ENCODE measurements around the gene PCDHA1. TPM values are rescaled to one million over a fixed set of nuclear protein-coding genes. Genes with fewer than 3 reads are reported as not detected.

The PCDHA1 gene
- total RNA-seq, 2 experiments from 2014 or later: not detected

- no peaks in the 10 kb centered on the region for H3K9me3 ChIP-seq (ENCODE audit: low read length)
- no peak for DNase-seq (ENCODE audit: low spot score)
- no peak within 1 kb of the TSS for H3K4me3 ChIP-seq (ENCODE audit: low read depth, low read length, poor library complexity, severe bottlenecking)
- BruUV-seq (replicated peaks): no TSS peak
- intact Hi-C loops (cut with micrococcal nuclease; ENCODE audit: unreplicated experiment): no loop called here
- no peaks in the 10 kb centered on the region for H3K9me2 ChIP-seq (ENCODE audit: insufficient read depth, low read length)
- TF ChIP-seq EZH2phosphoT487 (IDR thresholded peaks at IDR 0.05; ENCODE audit: borderline replicate concordance, low read depth, low read length) (no peak), CTCF (conservative IDR thresholded peaks at IDR 0.05; ENCODE audit: low read length) (no peak)
- no peaks in the 10 kb centered on the region for H4K20me1 ChIP-seq (ENCODE audit: insufficient read depth, low read length)
- no peak within 1 kb of the TSS for H3K4me2 ChIP-seq (ENCODE audit: low read length)
- no peaks in the 10 kb centered on the region for H3K79me2 ChIP-seq (ENCODE audit: insufficient read depth, low read depth, low read length)
- H3K27ac ChIP-seq (ENCODE audit: low read depth, low read length, poor library complexity, severe bottlenecking): no peak within 1 kb of the TSS
- no peaks in the 10 kb centered on the region for H3K36me3 ChIP-seq (ENCODE audit: insufficient read depth, low read length)
- POLR2A ChIA-PET: no interaction called here
- CTCF ChIA-PET (ENCODE audit: unreplicated experiment): no interaction called here
- H2AFZ ChIP-seq (ENCODE audit: low read length): no peak within 1 kb of the TSS
- no peaks in the 10 kb centered on the region for H3K4me1 ChIP-seq (ENCODE audit: insufficient read depth, low read length, poor library complexity, severe bottlenecking)
Observed at GRCh38 chr5:140966293-140967225, 180.6 kb downstream of the PCDHA1 start, which contains the start of gene PCDHAC2. TSS of gene PCDHAC2 (plus strand) at chr5:140966476. CDS start at chr5:140966767, 291 bp downstream.

- H3K79me2 ChIP-seq (ENCODE audit: insufficient read depth, low read depth, low read length): no peaks in the 10 kb centered on the region
- H3K9me2 ChIP-seq (ENCODE audit: insufficient read depth, low read length): no peaks in the 10 kb centered on the region
- no peak for TF ChIP-seq CTCF (conservative IDR thresholded peaks at IDR 0.05; ENCODE audit: low read length)
- TF ChIP-seq EZH2phosphoT487 (IDR thresholded peaks at IDR 0.05; ENCODE audit: borderline replicate concordance, low read depth, low read length): no peak
- no peak for DNase-seq (ENCODE audit: low spot score)
- no peak overlapping the region for H3K27ac ChIP-seq (ENCODE audit: low read depth, low read length, poor library complexity, severe bottlenecking)
- intact Hi-C loops (cut with micrococcal nuclease; ENCODE audit: unreplicated experiment): no loop called here
- BruUV-seq (replicated peaks): no TSS peak
- CTCF ChIA-PET (ENCODE audit: unreplicated experiment): no interaction called here
- POLR2A ChIA-PET: no interaction called here
- no peak overlapping the region for H3K4me3 ChIP-seq (ENCODE audit: low read depth, low read length, poor library complexity, severe bottlenecking)
- no peaks in the 10 kb centered on the region for H4K20me1 ChIP-seq (ENCODE audit: insufficient read depth, low read length)
- no peak overlapping the region for H3K4me2 ChIP-seq (ENCODE audit: low read length)
- no peak overlapping the region for H2AFZ ChIP-seq (ENCODE audit: low read length)
- no peaks in the 10 kb centered on the region for H3K9me3 ChIP-seq (ENCODE audit: low read length)
- H3K4me1 ChIP-seq (ENCODE audit: insufficient read depth, low read length, poor library complexity, severe bottlenecking): no peaks in the 10 kb centered on the region
- H3K36me3 ChIP-seq (ENCODE audit: insufficient read depth, low read length): no peaks in the 10 kb centered on the region
Observed at GRCh38 chr5:140967226-140967893, 181.4 kb downstream of the PCDHA1 start.
